Measurements from ENCODE around the gene ARHGAP8. TPM values are rescaled to one million over a fixed set of nuclear protein-coding genes. Genes with fewer than 3 reads are reported as not detected.

ARHGAP8 gene
- total and polyA plus RNA-seq, 2 experiments from 2014 or later = 62.8 to 64.9 TPM

DNA sequence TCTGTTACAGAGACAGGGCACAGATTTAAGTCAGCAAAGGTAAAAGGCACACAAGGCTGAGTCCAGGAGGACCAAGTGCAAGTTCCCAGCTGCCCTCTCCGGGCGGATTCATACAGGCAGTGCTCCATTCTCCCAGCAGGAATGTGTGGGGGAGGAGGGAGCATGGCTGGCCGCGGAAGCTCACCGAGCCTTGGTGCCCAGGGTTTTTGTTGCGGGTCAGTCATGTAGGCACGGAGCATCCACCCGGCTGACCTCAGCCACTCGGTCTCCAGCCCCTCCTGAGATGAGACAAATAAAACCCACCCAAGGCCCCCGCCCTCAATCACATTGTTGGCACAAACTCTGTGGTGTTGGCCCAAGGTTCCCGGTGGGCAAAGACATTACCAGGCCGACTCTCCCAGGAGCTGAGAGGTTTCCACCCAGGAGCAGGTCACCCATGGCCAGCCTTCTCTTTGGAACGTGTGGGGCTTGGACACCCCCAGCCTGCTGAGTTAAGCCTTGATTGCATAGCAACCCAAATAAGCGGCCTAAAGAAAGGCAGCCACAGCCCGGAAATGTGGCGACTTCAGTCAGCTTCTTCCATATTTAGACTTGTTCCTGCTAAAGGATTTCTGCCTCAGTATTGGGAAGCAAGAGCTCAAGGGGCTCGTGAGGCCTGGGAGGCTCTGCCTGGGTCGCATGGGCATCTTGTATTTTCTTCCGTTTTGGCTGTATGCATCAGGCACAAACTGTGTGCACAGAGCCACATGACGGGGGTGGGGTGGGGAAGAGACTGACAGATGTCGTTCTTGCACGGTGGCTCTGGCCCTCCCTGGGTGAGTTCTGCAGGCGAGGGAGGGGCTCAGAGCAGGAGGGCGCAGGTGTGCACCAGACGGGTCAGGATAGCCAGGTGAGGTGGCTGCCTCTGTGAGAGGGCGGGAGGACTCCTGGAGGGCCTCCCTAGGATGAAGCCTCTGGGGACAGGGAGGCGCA, 63.0 kb downstream of the ARHGAP8 start:
- H3K4me3 ChIP-seq = no peak overlapping the region
- no peaks in the 10 kb centered on the region for H3K9me2 ChIP-seq (ENCODE audit: insufficient read depth)
- DNase-seq (ENCODE audit: low spot score) (no peak), ATAC-seq (no peak; the same call in 2 of the 3 replicates)
- Mint-ChIP-seq H3K9me3 (peaks cover 11% of the 10 kb centered on the region), H3K27ac (no peak overlapping the region), H3K36me3 (ENCODE audit: low read depth) (peaks cover 38% of the 10 kb centered on the region), H3K27me3 (ENCODE audit: insufficient read depth, low read depth, poor library complexity) (peaks cover 12% of the 10 kb centered on the region), H3K4me1 (peaks cover 9% of the 10 kb centered on the region), H3K4me3 (no peak overlapping the region; the same call in 2 of the 3 replicates)
- H3K27ac ChIP-seq (ENCODE audit: low read depth) = no peak overlapping the region
- no peaks in the 10 kb centered on the region; the same call in 1 of the 2 replicates for H4K20me1 ChIP-seq (replicated peaks; ENCODE audit: insufficient read depth)
- no peak overlapping the region for H2AFZ ChIP-seq
- H3F3A ChIP-seq (replicated peaks; ENCODE audit: low read depth) = peaks cover 7% of the 10 kb centered on the region; the same call in 1 of the 2 replicates
- H3K27me3 ChIP-seq (ENCODE audit: insufficient read depth) = no peaks in the 10 kb centered on the region
- H3K36me3 ChIP-seq (ENCODE audit: insufficient read depth) = no peaks in the 10 kb centered on the region; the same call in 1 of the 2 replicates
- TF ChIP-seq JUNB (IDR thresholded peaks at IDR 0.05; ENCODE audit: unreplicated experiment) (no peak), EZH2phosphoT487 (IDR thresholded peaks at IDR 0.05; ENCODE audit: unreplicated experiment) (no peak), STAT1 (IDR thresholded peaks at IDR 0.05; ENCODE audit: unreplicated experiment) (no peak), ZNF331 (CRISPR knock-in tag; IDR thresholded peaks at IDR 0.05; ENCODE audit: low read depth) (no peak)
- TF ChIP-seq, protein P1, sequence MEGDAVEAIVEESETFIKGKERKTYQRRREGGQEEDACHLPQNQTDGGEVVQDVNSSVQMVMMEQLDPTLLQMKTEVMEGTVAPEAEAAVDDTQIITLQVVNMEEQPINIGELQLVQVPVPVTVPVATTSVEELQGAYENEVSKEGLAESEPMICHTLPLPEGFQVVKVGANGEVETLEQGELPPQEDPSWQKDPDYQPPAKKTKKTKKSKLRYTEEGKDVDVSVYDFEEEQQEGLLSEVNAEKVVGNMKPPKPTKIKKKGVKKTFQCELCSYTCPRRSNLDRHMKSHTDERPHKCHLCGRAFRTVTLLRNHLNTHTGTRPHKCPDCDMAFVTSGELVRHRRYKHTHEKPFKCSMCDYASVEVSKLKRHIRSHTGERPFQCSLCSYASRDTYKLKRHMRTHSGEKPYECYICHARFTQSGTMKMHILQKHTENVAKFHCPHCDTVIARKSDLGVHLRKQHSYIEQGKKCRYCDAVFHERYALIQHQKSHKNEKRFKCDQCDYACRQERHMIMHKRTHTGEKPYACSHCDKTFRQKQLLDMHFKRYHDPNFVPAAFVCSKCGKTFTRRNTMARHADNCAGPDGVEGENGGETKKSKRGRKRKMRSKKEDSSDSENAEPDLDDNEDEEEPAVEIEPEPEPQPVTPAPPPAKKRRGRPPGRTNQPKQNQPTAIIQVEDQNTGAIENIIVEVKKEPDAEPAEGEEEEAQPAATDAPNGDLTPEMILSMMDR (conservative IDR thresholded peaks at IDR 0.05; ENCODE audit: low read depth in 2 of 2) = no peak
- H3K4me1 ChIP-seq (ENCODE audit: insufficient read depth) = no peaks in the 10 kb centered on the region
- H3K79me2 ChIP-seq (replicated peaks; ENCODE audit: insufficient read depth) = no peaks in the 10 kb centered on the region
- no peak overlapping the region for H3K4me2 ChIP-seq

DNA sequence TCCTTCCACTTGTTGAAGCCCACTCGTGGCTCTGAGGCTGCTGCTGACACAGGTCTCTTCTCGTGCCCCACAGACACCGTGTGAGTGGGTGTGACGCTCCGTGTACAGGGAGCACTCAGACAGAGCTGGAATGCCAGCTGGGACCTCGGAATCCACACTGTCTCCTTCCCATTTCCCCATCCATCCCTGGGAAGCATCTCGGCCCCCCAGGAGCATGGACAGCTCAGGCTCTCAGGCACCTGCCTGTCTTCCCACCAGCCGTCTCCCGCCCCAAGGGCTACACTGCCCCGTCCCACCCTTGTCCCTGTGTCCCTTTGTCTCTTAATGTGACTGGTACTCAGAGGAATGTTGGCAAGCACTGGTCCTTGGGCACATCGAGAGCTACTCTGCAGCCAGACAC, 63.8 kb downstream of the ARHGAP8 start:
- H3K27ac Mint-ChIP-seq = no peak overlapping the region
- Histone ChIP-seq H3F3A (replicated peaks; ENCODE audit: low read depth) (peaks cover 7% of the 10 kb centered on the region; the same call in 1 of the 2 replicates), H3K4me3 (no peak overlapping the region), H3K4me2 (no peak overlapping the region), H3K79me2 (replicated peaks; ENCODE audit: insufficient read depth) (no peaks in the 10 kb centered on the region), H3K36me3 (ENCODE audit: insufficient read depth) (no peaks in the 10 kb centered on the region; the same call in 1 of the 2 replicates), H3K4me1 (ENCODE audit: insufficient read depth) (no peaks in the 10 kb centered on the region), H3K27ac (ENCODE audit: low read depth) (no peak overlapping the region), H4K20me1 (replicated peaks; ENCODE audit: insufficient read depth) (no peaks in the 10 kb centered on the region; the same call in 1 of the 2 replicates), H2AFZ (no peak overlapping the region), H3K9me2 (ENCODE audit: insufficient read depth) (no peaks in the 10 kb centered on the region), H3K27me3 (ENCODE audit: insufficient read depth) (no peaks in the 10 kb centered on the region)
- peaks cover 15% of the 10 kb centered on the region for H3K27me3 Mint-ChIP-seq (ENCODE audit: insufficient read depth, low read depth, poor library complexity)
- H3K4me1 Mint-ChIP-seq = peaks cover 15% of the 10 kb centered on the region
- ATAC-seq (no peak), DNase-seq (ENCODE audit: low spot score) (no peak)
- H3K36me3 Mint-ChIP-seq (ENCODE audit: low read depth) = peaks cover 33% of the 10 kb centered on the region
- H3K4me3 Mint-ChIP-seq = no peak overlapping the region
- H3K9me3 Mint-ChIP-seq = peaks cover 10% of the 10 kb centered on the region
- TF ChIP-seq, protein P2, sequence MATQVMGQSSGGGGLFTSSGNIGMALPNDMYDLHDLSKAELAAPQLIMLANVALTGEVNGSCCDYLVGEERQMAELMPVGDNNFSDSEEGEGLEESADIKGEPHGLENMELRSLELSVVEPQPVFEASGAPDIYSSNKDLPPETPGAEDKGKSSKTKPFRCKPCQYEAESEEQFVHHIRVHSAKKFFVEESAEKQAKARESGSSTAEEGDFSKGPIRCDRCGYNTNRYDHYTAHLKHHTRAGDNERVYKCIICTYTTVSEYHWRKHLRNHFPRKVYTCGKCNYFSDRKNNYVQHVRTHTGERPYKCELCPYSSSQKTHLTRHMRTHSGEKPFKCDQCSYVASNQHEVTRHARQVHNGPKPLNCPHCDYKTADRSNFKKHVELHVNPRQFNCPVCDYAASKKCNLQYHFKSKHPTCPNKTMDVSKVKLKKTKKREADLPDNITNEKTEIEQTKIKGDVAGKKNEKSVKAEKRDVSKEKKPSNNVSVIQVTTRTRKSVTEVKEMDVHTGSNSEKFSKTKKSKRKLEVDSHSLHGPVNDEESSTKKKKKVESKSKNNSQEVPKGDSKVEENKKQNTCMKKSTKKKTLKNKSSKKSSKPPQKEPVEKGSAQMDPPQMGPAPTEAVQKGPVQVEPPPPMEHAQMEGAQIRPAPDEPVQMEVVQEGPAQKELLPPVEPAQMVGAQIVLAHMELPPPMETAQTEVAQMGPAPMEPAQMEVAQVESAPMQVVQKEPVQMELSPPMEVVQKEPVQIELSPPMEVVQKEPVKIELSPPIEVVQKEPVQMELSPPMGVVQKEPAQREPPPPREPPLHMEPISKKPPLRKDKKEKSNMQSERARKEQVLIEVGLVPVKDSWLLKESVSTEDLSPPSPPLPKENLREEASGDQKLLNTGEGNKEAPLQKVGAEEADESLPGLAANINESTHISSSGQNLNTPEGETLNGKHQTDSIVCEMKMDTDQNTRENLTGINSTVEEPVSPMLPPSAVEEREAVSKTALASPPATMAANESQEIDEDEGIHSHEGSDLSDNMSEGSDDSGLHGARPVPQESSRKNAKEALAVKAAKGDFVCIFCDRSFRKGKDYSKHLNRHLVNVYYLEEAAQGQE (IDR thresholded peaks at IDR 0.05; ENCODE audit: unreplicated experiment) = no peak
- TF ChIP-seq EZH2 (IDR thresholded peaks at IDR 0.05; ENCODE audit: low read depth, unreplicated experiment) (no peak), STAT1 (IDR thresholded peaks at IDR 0.05; ENCODE audit: unreplicated experiment) (no peak), EZH2phosphoT487 (IDR thresholded peaks at IDR 0.05; ENCODE audit: unreplicated experiment) (no peak), ZNF114 (CRISPR knock-in tag; IDR thresholded peaks at IDR 0.05) (no peak), ZNF331 (CRISPR knock-in tag; IDR thresholded peaks at IDR 0.05; ENCODE audit: low read depth) (no peak), JUNB (IDR thresholded peaks at IDR 0.05; ENCODE audit: unreplicated experiment) (no peak), NANOG (IDR thresholded peaks at IDR 0.05; ENCODE audit: borderline replicate concordance) (no peak), POLR2AphosphoS5 (IDR thresholded peaks at IDR 0.05; ENCODE audit: low read depth) (no peak), CREB1 (CRISPR knock-in tag; IDR thresholded peaks at IDR 0.05; ENCODE audit: low read depth) (no peak)
- TF ChIP-seq, protein P3, sequence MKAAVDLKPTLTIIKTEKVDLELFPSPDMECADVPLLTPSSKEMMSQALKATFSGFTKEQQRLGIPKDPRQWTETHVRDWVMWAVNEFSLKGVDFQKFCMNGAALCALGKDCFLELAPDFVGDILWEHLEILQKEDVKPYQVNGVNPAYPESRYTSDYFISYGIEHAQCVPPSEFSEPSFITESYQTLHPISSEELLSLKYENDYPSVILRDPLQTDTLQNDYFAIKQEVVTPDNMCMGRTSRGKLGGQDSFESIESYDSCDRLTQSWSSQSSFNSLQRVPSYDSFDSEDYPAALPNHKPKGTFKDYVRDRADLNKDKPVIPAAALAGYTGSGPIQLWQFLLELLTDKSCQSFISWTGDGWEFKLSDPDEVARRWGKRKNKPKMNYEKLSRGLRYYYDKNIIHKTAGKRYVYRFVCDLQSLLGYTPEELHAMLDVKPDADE (IDR thresholded peaks at IDR 0.05) = no peak
- TF ChIP-seq, protein P1 (conservative IDR thresholded peaks at IDR 0.05; ENCODE audit: low read depth in 2 of 2) = no peak
